ENCODE data around the gene PRKCZ. TPM values are rescaled to one million over a fixed set of nuclear protein-coding genes. Genes with fewer than 3 reads are reported as not detected.
A peak's percentile ranks its signal among the peaks of the same experiment; 100 is the strongest.

Gene PRKCZ
- total RNA-seq, 1 experiment from 2014 or later, result 96.8 TPM

- in situ Hi-C loops (cut with HindIII; ENCODE audit: low sequenced_read_pairs), result no loop called here
- peak; percentile 76 for DNase-seq (ENCODE audit: low spot score)
These were observed 74.4 kb downstream of the PRKCZ start for GRCh38 chr1:2124446-2125198.

GRCh38 chr1:2125350-2126211, 75.4 kb downstream of the PRKCZ start:
- in situ Hi-C loops (cut with HindIII; ENCODE audit: low sequenced_read_pairs), result no loop called here
- no peak for DNase-seq (ENCODE audit: low spot score)

GRCh38 chr1:2126331-2127186, 76.3 kb downstream of the PRKCZ start:
- in situ Hi-C loops (cut with HindIII; ENCODE audit: low sequenced_read_pairs), result no loop called here
- DNase-seq (ENCODE audit: low spot score), result no peak

GRCh38 chr1:2127187-2128145, 77.3 kb downstream of the PRKCZ start:
- in situ Hi-C loops (cut with HindIII; ENCODE audit: low sequenced_read_pairs), result no loop called here
- DNase-seq (ENCODE audit: low spot score), result peak; percentile 60

GRCh38 chr1:2128189-2128901, 78.1 kb downstream of the PRKCZ start:
- no peak for DNase-seq (ENCODE audit: low spot score)
- in situ Hi-C loops (cut with HindIII; ENCODE audit: low sequenced_read_pairs), result no loop called here

- no peak for DNase-seq (ENCODE audit: low spot score)
- in situ Hi-C loops (cut with HindIII; ENCODE audit: low sequenced_read_pairs), result no loop called here
These were observed 79.2 kb downstream of the PRKCZ start for GRCh38 chr1:2129256-2129943.

- in situ Hi-C loops (cut with HindIII; ENCODE audit: low sequenced_read_pairs), result no loop called here
- DNase-seq (ENCODE audit: low spot score), result no peak
These were observed 79.9 kb downstream of the PRKCZ start for GRCh38 chr1:2130156-2130555.

- DNase-seq (ENCODE audit: low spot score), result no peak
- in situ Hi-C loops (cut with HindIII; ENCODE audit: low sequenced_read_pairs), result no loop called here
These were observed 80.7 kb downstream of the PRKCZ start for GRCh38 chr1:2130871-2131289.

GRCh38 chr1:2132222-2133038, 82.2 kb downstream of the PRKCZ start:
- in situ Hi-C loops (cut with HindIII; ENCODE audit: low sequenced_read_pairs), result no loop called here
- DNase-seq (ENCODE audit: low spot score), result peak; percentile 81

- in situ Hi-C loops (cut with HindIII; ENCODE audit: low sequenced_read_pairs), result no loop called here
- DNase-seq (ENCODE audit: low spot score), result peak; percentile 74
These were observed 83.0 kb downstream of the PRKCZ start for GRCh38 chr1:2133039-2133878.

- in situ Hi-C loops (cut with HindIII; ENCODE audit: low sequenced_read_pairs), result no loop called here
These were observed 83.6 kb downstream of the PRKCZ start for GRCh38 chr1:2133879-2134215.

GRCh38 chr1:2134266-2134620, 84.0 kb downstream of the PRKCZ start:
- no peak for DNase-seq (ENCODE audit: low spot score)

More at GRCh38 chr1:2133879-2134215, 83.6 kb downstream of the PRKCZ start:
- DNase-seq (ENCODE audit: low spot score), result no peak

GRCh38 chr1:2134621-2135307, 84.6 kb downstream of the PRKCZ start:
- in situ Hi-C loops (cut with HindIII; ENCODE audit: low sequenced_read_pairs), result no loop called here
- DNase-seq (ENCODE audit: low spot score), result no peak

More at GRCh38 chr1:2134266-2134620, 84.0 kb downstream of the PRKCZ start:
- in situ Hi-C loops (cut with HindIII; ENCODE audit: low sequenced_read_pairs), result no loop called here

- no peak for DNase-seq (ENCODE audit: low spot score)
- in situ Hi-C loops (cut with HindIII; ENCODE audit: low sequenced_read_pairs), result no loop called here
These were observed 85.2 kb downstream of the PRKCZ start for GRCh38 chr1:2135441-2135841.

GRCh38 chr1:2135941-2136340, 85.7 kb downstream of the PRKCZ start:
- in situ Hi-C loops (cut with HindIII; ENCODE audit: low sequenced_read_pairs), result no loop called here
- DNase-seq (ENCODE audit: low spot score), result no peak
